HG02798 (cell line): ENCODE measurements around the gene PRKCA.

Source experiments
- ATAC-seq: cut with Tn5 transposase; IDR thresholded peaks from one replicate; pipeline ENCODE4 v1.9.1; 2021; ENCODE audit warnings: mild to moderate bottlenecking; ENCODE audit not compliant: unreplicated experiment, poor library complexity

Gene PRKCA

GRCh38 chr17:66833201-66833600 is 530.8 kb downstream of the PRKCA start:
- no peak for ATAC-seq

DNA sequence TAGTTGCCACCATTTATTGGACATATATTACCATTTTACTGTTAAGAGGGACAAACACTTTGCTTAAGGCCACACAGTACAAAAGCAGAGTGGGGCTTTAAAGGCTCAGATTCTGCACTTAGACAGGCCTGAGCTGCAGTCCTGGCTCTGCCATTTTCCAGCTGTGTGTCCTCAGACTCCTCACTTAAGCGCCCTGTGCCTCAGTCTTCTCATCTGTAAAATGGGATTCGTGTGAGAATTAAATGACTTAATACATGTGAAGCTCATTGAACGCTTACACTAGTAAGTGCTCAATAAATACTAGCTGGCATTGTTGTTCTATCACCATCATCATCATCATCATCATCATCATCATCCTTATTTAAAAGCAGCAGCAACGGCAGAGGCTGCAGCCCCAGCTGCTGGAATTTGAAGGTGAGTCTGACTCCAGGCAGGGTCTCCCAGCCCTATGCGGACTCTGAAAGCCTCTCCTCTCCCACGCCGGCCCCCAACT is 532.1 kb downstream of the PRKCA start:
- ATAC-seq = no peak

DNA sequence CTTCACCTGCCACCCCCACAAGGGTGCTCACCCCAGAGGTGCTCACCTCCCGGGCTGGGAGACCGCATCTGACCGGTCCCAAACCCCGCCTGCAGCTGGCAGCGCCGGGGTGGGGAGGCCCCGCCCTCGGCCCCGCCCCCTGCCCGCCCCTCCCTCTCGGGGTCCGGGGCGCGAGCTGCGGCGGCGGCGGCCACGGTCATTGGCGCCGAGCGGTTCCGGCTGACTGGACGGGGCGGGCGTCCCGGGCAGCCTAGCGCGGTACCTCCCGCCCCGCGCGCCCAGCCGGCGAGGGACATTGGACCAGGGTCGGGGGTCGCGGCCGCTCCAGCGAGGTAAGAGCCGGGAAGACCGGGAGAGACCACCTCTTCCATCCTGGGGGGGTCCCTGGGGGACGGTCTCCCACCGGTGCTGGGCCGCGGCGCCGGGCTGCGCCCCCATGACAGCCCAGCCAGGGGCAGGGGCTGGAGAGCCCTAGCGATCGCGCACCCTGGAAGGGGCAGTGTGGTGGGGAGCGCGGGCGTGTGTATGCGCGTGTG is 532.6 kb downstream of the PRKCA start, which contains the start of gene CACNG5:
CACNG5 (plus strand) TSS at position 199 of the 536 bp plus-strand sequence. CDS start 42,216 bp downstream, outside the sequence.
- ATAC-seq = no peak

GRCh38 chr17:66835476-66835875 is 533.1 kb downstream of the PRKCA start:
- no peak for ATAC-seq

DNA sequence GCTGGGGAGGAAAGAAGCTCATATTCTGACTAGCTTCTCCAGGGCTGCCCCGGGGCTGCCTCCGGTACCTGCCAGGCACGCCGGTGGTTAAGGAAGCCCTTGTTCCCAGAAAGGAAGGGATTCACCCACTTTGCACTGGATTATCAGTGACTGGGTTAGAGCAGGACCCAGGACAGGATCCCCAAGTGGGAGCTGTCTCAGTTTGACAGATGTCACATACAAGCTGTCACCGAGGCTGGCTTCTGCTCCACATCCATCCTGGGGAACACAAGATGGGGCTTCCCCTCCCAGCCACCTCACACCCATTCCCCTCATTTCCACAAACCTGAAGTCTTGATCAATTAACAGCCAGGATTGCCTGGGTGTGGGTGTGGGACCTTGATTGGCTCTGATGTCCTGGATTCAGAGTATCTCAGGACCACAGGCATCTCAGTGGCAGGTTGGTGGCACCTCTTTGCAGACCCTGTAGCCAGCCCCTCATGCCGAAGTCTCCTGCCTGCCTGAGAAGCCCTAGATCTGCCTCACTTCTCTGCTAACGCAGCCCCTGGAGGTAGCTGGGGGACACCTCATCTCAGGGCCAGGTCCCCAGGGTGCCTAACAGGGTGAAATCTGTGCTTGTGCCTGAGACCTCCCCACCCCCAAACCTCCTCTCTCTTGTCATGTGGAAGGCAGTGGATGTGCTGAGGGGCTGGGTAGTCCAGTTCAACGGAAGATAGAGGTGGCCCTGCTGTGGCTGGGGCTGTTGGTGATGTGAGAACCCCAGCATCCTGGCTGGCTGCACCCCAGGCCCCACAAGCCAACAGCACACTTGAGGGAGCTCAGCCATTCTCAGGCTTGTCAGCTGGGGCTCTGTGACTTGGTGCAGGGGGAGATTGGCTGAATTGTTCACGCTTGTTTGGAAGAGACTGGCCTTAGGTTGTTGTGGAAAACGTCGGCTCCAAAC is 533.9 kb downstream of the PRKCA start:
- no peak for ATAC-seq

DNA sequence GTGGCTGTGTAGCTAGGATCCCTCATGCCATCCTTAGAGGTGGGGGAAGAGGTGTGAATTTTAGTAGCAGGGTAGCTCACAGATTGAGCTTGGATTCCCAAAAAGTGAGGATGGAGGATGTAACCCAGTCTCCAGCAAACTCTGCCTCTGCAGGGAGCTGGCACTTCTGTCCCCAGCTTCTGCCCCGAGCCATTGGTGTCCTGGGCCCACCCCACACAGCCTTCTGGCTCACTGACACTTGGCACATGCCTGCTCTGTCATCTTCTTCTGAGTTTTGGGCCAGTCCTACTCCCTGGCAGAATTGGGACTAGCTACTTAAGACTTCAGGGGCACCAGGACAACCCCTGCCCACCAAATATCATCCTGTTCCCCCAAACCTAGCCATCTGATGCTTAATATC is 534.8 kb downstream of the PRKCA start:
- ATAC-seq = no peak

DNA sequence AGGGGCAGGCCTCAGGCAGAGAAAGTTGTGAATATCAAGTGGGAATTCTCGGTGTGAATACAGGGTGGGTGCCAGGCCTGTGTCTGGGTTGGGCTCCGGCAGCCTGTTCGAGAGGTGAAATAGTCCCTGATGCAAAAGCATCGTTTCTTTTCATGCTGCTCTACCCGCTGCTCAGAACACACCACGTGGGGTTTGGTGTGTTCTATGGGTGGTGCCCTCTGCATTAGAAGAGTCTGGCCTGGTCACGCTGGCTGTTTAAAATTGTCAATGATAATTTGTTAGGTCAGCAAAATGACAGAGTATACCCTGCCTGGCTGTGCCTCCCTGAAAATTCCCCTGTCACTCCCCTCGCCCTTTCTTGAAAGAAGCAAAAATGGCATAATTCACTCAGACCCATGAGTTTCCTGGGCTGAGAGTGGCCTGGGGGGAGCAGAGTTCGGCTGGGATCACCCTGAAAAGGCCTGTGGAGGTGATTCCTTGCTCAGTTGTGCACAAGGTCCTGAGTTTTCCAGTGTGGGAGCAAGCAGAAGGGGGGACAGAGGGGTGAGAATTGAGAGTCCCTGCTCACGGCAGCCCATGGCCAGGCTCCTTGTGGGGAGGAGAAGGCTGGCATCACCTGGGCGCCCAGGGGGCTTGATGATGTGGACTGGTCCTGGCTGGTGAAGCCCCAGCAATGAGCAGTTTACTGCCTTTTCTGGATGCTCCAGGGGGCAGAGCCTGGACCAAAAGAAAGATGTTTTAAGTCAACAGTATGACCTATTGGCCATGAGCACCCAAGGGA is 535.7 kb downstream of the PRKCA start:
- ATAC-seq = no peak

- ATAC-seq = no peak
Measured at GRCh38 chr17:66839616-66840015, 537.2 kb downstream of the PRKCA start.

- no peak for ATAC-seq
Measured at GRCh38 chr17:66840061-66840460, 537.6 kb downstream of the PRKCA start.

- ATAC-seq = no peak
Measured at GRCh38 chr17:66841328-66841727, 538.9 kb downstream of the PRKCA start.

DNA sequence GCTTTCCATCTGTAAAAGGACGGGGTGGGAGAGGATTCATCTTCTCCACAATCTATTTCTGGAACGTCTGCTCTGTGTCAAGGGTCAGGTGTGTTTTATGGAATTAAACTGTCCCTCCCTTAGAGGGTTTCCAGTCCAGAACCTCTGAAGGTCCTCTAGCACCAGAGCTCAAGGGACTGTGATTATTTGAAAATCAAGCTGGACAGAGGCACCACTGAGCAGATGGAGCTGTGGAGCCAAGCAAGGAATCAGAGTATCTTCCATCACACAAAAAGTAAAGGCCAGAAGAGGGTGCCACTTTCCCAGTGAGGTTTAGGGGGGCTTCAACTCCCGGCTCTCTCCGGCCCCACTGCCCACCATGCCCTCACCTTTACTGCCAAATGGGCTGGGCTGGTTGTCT is 539.3 kb downstream of the PRKCA start:
- ATAC-seq = no peak

DNA sequence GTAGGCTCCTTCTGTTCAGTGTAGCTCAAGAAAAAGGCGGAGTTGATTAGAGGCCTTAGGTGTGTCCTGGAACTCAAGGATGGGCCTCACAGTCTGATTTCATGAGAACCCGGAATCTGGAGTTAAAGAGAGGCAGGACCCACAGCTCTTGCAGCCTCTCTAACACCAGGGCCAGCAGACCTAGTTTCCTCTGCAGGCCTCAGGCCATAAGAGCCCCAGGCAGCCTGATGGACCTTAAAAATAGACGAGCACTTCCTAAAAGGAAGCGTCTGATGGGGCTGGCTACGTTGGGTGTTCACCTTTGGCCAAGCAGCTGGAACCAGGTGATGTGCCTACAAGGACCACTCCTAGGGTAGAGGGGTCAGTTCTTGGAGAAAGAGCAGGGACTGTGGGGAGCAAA is 540.1 kb downstream of the PRKCA start:
- no peak for ATAC-seq

- ATAC-seq = no peak
Measured at GRCh38 chr17:66842959-66843358, 540.5 kb downstream of the PRKCA start.

- ATAC-seq = no peak
Measured at GRCh38 chr17:66843627-66844026, 541.2 kb downstream of the PRKCA start.

DNA sequence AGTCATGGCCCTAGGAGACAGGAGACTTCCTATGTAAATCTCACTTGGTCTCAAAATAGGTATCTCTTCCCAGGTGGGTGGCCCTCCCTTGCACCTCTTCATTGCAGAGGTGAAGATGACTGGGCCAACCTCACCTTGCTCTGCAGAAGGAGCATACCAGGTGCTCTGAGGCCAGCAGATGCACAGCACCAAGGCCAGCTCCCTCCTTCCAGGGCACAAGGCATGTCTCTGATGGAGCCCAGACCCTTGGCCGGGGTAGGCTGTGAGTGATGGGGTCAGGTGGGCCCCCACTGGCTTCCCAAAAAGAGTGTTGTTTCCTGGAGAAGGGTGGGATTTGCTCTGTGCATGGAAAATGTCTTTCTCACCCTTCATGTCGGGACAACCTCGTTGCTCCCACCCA is 545.3 kb downstream of the PRKCA start:
- ATAC-seq = no peak

GRCh38 chr17:66848496-66848895 is 546.1 kb downstream of the PRKCA start:
- ATAC-seq = no peak

DNA sequence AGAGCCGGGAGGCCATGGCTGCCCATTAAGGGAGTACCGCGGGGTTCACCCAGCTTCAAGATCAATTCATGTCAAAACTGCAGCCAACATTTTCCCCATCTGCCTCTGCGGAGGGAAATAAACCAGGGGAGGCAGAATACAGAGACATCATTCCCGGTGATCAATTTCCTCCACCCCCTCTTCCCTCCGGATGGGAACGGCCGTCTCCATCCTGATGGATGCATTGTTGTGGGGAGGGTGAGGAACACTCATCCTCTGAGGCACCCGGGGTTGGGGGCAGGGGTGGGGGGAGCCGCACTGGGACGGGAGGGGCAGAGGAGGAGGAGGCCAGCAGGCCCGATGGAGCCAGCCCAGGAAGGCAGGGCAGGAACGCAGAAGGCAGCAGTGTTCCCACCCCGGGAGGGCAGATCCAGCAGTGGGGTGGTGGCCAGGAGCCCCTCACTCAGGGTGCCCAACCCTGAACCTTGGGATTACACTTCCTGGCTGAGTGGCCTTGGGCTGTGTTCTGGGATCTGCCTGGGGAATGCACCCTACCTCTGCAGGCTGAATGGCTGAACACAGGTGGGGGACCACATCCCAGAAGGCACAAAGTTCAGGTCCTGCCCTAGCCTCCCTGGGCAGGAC is 546.7 kb downstream of the PRKCA start:
- ATAC-seq = no peak

DNA sequence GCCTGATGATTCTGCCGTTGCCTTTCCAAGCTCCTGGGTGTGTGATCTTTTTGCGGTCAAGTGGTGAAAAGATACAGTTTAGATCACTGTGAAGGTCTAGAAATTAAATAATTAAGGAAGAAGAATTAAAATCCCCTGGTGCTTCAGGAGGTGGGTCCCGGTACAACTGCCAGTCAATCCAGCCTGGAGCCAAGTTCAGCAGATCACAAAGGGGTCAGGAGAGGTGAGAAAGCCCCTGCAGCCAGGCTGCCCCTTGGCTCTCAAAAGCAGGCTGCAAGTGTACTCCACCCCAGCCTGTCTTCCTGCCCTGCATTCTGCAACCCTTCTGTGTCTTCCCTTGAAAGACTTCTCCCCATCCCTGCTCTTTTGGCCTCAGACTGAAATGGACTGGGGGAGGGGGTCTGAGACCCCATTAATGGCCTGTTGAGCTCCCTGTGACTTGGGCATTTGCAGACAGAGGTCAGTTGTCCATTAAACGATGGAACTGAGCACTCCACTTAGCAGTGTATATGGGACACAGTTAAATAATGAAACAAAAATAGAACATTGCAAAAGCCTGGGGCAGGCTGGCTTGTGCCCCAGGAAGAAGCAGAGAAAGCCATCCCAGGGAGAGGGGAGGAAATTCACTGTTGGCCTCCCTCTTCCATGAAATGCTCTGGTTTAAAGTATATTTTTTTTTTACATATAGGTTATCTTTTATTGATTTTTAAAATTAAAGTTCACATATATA is 547.6 kb downstream of the PRKCA start:
- ATAC-seq = no peak

DNA sequence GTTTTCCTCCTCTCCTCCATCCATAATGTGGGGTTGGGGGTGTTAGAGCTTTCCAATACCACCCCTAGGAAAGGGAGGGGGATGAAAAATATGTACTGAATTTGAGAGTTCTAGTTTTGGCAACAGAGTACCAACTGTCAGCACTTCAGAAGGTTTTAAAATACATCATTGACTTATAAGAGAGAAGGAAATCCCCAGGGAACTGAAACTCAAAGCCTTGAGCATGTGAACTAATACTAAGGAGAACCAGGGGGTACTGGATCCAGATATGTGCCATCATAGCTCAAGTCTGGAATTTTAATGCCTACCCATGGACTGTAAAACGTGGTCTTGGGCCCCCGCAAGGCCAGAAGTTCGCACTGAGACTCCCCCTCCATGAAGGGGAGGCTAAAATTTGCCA is 548.3 kb downstream of the PRKCA start:
- ATAC-seq = no peak

- no peak for ATAC-seq
Measured at GRCh38 chr17:66855204-66855603, 552.8 kb downstream of the PRKCA start.
